ENCODE results near the gene KDM4E.

DNA sequence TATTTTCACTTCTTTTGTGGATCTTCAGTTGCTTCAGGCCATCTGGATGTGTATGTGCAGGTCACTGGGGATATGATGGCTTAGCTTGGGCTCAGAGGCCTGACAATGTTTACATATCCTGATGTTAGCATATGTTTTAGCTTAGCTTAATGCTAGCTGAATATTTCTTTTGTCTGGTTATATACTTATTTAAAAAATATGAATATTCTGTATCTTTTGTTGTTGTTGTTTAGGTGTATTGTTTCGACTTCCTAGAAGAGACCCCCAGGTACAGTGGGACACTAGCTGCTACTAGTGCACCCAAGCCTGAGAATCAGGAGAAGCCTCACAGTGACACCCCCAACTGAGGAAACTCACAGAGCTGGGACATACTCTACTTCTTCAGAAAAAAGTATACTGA, at the start of gene KDM4E:
- TF ChIP-seq, protein P1, sequence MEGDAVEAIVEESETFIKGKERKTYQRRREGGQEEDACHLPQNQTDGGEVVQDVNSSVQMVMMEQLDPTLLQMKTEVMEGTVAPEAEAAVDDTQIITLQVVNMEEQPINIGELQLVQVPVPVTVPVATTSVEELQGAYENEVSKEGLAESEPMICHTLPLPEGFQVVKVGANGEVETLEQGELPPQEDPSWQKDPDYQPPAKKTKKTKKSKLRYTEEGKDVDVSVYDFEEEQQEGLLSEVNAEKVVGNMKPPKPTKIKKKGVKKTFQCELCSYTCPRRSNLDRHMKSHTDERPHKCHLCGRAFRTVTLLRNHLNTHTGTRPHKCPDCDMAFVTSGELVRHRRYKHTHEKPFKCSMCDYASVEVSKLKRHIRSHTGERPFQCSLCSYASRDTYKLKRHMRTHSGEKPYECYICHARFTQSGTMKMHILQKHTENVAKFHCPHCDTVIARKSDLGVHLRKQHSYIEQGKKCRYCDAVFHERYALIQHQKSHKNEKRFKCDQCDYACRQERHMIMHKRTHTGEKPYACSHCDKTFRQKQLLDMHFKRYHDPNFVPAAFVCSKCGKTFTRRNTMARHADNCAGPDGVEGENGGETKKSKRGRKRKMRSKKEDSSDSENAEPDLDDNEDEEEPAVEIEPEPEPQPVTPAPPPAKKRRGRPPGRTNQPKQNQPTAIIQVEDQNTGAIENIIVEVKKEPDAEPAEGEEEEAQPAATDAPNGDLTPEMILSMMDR (IDR thresholded peaks at IDR 0.05) = no peak
- TF ChIP-seq POLR2A (IDR thresholded peaks at IDR 0.05) = no peak

Data from transverse colon (tissue), 3 donors.